Measurements from ENCODE around the gene ACIN1. TPM values are rescaled to one million over a fixed set of nuclear protein-coding genes. Genes with fewer than 3 reads are reported as not detected.
A peak's percentile ranks its signal among the peaks of the same experiment; 100 is the strongest.

ACIN1 gene, protein sequence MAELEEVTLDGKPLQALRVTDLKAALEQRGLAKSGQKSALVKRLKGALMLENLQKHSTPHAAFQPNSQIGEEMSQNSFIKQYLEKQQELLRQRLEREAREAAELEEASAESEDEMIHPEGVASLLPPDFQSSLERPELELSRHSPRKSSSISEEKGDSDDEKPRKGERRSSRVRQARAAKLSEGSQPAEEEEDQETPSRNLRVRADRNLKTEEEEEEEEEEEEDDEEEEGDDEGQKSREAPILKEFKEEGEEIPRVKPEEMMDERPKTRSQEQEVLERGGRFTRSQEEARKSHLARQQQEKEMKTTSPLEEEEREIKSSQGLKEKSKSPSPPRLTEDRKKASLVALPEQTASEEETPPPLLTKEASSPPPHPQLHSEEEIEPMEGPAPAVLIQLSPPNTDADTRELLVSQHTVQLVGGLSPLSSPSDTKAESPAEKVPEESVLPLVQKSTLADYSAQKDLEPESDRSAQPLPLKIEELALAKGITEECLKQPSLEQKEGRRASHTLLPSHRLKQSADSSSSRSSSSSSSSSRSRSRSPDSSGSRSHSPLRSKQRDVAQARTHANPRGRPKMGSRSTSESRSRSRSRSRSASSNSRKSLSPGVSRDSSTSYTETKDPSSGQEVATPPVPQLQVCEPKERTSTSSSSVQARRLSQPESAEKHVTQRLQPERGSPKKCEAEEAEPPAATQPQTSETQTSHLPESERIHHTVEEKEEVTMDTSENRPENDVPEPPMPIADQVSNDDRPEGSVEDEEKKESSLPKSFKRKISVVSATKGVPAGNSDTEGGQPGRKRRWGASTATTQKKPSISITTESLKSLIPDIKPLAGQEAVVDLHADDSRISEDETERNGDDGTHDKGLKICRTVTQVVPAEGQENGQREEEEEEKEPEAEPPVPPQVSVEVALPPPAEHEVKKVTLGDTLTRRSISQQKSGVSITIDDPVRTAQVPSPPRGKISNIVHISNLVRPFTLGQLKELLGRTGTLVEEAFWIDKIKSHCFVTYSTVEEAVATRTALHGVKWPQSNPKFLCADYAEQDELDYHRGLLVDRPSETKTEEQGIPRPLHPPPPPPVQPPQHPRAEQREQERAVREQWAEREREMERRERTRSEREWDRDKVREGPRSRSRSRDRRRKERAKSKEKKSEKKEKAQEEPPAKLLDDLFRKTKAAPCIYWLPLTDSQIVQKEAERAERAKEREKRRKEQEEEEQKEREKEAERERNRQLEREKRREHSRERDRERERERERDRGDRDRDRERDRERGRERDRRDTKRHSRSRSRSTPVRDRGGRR
- 100 to 1,000 TPM; 160 to 215 TPM for total RNA-seq

DNA sequence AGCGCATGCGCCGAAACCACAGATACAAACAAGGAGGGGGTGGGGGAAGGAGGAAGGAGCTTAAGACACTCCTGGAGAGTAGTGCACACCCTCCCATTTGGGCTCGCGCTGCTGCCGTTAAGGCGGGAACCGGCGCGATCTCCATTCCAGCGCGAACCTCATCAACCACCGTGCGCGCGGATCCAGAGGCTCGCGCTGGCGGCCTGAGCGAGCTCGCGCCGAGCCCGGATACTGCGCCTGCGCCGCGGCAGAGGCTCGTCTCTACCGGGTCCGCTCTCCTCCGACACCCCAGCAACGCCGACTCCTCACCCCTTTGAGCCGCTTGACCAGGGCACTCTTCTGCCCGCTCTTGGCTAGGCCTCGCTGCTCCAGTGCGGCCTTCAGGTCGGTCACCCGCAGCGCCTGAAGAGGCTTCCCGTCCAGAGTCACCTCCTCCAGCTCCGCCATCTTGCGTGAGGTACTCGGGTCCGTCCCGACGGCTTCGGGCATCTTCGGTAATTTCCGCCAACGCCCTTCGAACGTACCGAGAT lies at the start of gene ACIN1:
Gene ACIN1, minus strand, starts transcription at position 471 of the 530 bp plus-strand sequence. Its CDS starts 24 bp downstream, at position 447.
- POLR2A ChIA-PET = interaction anchor here (0.6 to 2.1 kb wide), 18 partner anchors 9 to 1825 kb away, joined by 3 to 27 read pairs (median 9); partner anchors contain the start of genes AJUBA, DAD1, HAUS4 and HOMEZ
- ATAC-seq = peak; percentile 34
- intact Hi-C loops (cut with DNase I, micrococcal nuclease) = loop anchor here (1.0 to 10.0 kb wide), 18 partner anchors 23 to 1830 kb away; partner anchors contain the start of genes HOMEZ (in 2 of the 2), PSMB5 (in 2 of the 2), DCAF11 (in 1 of the 2) and EMC9 (in 1 of the 2)

DNA sequence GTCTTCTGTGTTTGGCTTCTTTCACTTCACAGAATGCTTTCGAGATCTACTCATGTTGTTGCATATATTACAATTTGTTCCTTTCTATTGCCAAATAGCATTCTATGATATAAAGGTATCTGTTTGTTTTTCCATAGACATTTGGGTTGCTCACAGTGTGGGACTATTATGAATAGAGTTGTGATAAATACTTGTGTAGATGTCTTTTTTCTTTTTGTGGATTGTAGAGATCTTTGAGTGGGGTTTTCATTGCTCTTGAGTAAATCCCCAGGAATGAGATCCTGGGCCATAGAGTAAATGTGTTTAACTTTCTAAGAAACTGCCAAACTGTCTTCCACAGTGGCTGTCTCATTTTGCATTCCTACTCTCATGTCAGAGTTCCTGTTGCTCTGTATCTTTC lies 49.0 kb upstream of the ACIN1 start:
- H3K4me1 Mint-ChIP-seq = no peaks in the 10 kb centered on the region
- ChIA-PET POLR2A (no interaction called here), CTCF (interaction anchor here (1.2 to 3.1 kb wide), 3 partner anchors 24 to 67 kb away, joined by 3 to 15 read pairs (median 4); partner anchors contain the start of gene CEBPE)

More for the DNA sequence above, at the start of gene ACIN1:
- no peak within 1 kb of the TSS for H3K27ac Mint-ChIP-seq
- peaks cover 53% of the 10 kb centered on the region for H3K36me3 Mint-ChIP-seq (ENCODE audit: low read depth)
- no peaks in the 10 kb centered on the region for H3K27me3 Mint-ChIP-seq
- CTCF ChIA-PET = interaction anchor here (0.6 to 5.1 kb wide), 31 partner anchors 9 to 1000 kb away, joined by 3 to 58 read pairs (median 4); partner anchors contain the start of genes PRMT5, RBM23 and RNF212B
- H3K9me3 Mint-ChIP-seq (ENCODE audit: low read depth) = no peaks in the 10 kb centered on the region
- DNase-seq = peak; percentile 83
- H3K4me1 Mint-ChIP-seq = peaks cover 25% of the 10 kb centered on the region
- no peak within 1 kb of the TSS for H3K4me3 Mint-ChIP-seq

DNA sequence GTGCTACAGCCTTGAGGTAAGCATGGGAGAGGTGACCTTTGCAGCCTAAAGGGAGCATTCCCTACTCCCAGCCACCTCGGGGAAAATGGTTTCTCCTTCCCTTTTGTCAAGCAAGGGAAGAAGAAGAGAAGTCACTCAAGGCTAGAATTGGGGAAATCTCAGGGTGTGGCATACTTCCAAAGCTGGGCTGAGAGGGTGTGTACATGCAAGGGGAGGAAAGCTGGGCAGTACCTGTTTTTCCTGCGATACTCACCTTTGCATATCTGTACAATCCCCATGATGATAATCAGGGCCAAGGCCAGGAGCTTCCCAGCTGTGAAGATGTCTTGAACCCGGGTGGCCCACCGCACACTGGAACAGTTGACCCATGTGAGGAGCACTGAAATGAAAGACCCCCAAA lies 47.9 kb upstream of the ACIN1 start:
- intact Hi-C loops (cut with DNase I, micrococcal nuclease) = no loop called here
- no peaks in the 10 kb centered on the region for H3K9me3 Mint-ChIP-seq (ENCODE audit: low read depth)
- no peaks in the 10 kb centered on the region for H3K4me1 Mint-ChIP-seq
- no peak overlapping the region for H3K27ac Mint-ChIP-seq
- H3K4me3 Mint-ChIP-seq = no peak overlapping the region
- H3K27me3 Mint-ChIP-seq = peaks cover 7% of the 10 kb centered on the region
- ATAC-seq (no peak), DNase-seq (no peak)
- ChIA-PET CTCF (interaction anchor here (1.2 to 3.1 kb wide), 3 partner anchors 22 to 74 kb away, joined by 3 to 15 read pairs (median 4); partner anchors contain the start of gene CEBPE), POLR2A (no interaction called here)
- H3K36me3 Mint-ChIP-seq (ENCODE audit: low read depth) = no peaks in the 10 kb centered on the region

More for the DNA sequence above, 49.0 kb upstream of the ACIN1 start:
- DNase-seq = no peak
- Mint-ChIP-seq H3K27ac (no peak overlapping the region), H3K27me3 (peaks cover 7% of the 10 kb centered on the region), H3K9me3 (ENCODE audit: low read depth) (no peaks in the 10 kb centered on the region), H3K36me3 (ENCODE audit: low read depth) (no peaks in the 10 kb centered on the region), H3K4me3 (no peak overlapping the region)
- intact Hi-C loops (cut with DNase I, micrococcal nuclease) = no loop called here
- ATAC-seq = no peak

DNA sequence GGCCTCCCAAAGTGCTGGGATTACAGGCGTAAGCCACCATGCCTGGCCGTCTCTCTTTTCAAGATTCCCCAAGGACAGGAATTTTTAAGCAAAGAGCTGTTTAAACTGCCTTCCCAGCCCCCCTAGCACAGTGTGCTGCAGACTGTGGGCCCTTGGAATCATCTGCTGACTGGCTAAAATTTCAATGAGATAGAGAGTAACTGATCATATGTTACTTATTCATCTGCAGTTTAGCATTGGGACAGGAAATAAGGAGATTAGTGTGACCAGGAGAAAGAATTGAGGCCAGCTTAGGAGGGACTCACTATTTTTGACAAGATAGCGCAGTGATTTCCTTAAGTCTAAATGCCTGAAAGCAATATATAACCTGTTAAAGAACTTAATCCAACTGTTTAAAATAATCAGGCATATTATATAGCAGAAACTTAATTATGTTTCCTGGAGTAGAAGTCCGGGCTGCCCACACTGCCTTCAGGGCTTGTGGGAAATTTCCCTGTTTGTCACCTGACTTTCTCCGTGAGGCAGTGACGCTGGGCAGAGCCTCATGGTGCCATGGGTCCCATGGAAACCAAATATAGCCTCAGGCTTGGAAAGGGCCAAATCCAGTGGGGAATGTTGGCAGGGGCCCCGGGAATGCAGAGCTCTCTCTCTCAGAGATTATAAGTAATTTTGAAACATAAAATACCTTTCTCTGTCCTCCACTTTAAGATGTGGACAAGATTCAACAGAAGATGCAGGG lies 46.9 kb upstream of the ACIN1 start:
- ATAC-seq = no peak
- peaks cover 5% of the 10 kb centered on the region for H3K27me3 Mint-ChIP-seq
- POLR2A ChIA-PET = no interaction called here
- H3K4me1 Mint-ChIP-seq = no peaks in the 10 kb centered on the region
- CTCF ChIA-PET = interaction anchor here (1.4 to 3.1 kb wide), 2 partner anchors 22 to 73 kb away, joined by 3 to 15 read pairs; partner anchors contain the start of gene CEBPE
- intact Hi-C loops (cut with DNase I, micrococcal nuclease) = no loop called here
- no peaks in the 10 kb centered on the region for H3K9me3 Mint-ChIP-seq (ENCODE audit: low read depth)
- no peak overlapping the region for H3K4me3 Mint-ChIP-seq
- no peaks in the 10 kb centered on the region for H3K36me3 Mint-ChIP-seq (ENCODE audit: low read depth)
- H3K27ac Mint-ChIP-seq = no peak overlapping the region
- no peak for DNase-seq

DNA sequence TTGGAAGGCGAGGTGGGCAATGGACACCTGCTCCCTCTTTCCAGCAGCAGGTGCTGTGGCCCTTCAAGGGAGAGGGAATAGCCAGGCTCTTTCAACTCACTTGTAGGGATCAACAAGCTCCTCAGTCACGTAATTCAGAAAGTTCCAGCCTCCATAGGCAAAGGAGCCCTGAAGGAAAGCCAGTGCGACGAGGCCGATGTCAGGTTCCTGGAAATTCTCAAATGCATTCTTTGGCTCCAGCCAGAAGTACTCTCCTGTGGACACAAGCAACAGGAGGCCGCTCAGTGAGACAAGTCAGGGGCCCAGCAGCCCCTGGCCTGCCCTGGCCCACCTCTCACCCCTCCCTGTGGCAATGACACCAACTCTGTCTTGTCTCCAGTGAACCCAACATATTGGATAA lies 45.4 kb upstream of the ACIN1 start:
- DNase-seq (no peak), ATAC-seq (no peak)
- ChIA-PET CTCF (interaction anchor here (0.5 kb wide), 1 partner anchor 96 kb away, joined by 3 read pairs; no protein-coding TSS in a partner anchor), POLR2A (no interaction called here)
- H3K27ac Mint-ChIP-seq = no peak overlapping the region
- no peak overlapping the region for H3K4me3 Mint-ChIP-seq
- H3K9me3 Mint-ChIP-seq (ENCODE audit: low read depth) = no peaks in the 10 kb centered on the region
- intact Hi-C loops (cut with DNase I, micrococcal nuclease) = no loop called here
- H3K27me3 Mint-ChIP-seq = no peaks in the 10 kb centered on the region
- no peaks in the 10 kb centered on the region for H3K36me3 Mint-ChIP-seq (ENCODE audit: low read depth)
- no peaks in the 10 kb centered on the region for H3K4me1 Mint-ChIP-seq

DNA sequence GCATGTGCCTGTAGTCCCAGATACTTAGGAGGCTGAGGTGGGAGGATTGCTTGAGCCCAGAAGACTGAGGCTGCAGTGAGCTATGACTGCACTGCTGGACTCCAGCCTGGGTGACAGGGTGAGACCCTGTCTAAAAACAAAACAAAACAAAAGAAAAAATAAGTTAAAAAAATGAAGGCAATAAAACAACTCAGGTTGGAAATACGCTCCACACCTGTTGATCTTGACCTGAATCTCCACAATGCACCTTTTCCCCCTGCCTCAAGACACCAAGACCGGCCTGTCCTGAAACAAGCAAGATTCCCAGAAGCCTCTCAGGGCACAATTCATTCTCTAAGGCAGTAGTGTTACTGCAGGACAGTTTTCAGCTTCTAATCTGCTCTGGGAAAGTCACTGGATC lies 44.9 kb upstream of the ACIN1 start:
- POLR2A ChIA-PET = no interaction called here
- ATAC-seq (no peak), DNase-seq (no peak)
- H3K27ac Mint-ChIP-seq = no peak overlapping the region
- intact Hi-C loops (cut with DNase I, micrococcal nuclease) = no loop called here
- H3K27me3 Mint-ChIP-seq = no peaks in the 10 kb centered on the region
- H3K4me1 Mint-ChIP-seq = no peaks in the 10 kb centered on the region
- no peaks in the 10 kb centered on the region for H3K36me3 Mint-ChIP-seq (ENCODE audit: low read depth)
- H3K9me3 Mint-ChIP-seq (ENCODE audit: low read depth) = no peaks in the 10 kb centered on the region
- no peak overlapping the region for H3K4me3 Mint-ChIP-seq
- CTCF ChIA-PET = interaction anchor here (0.6 to 1.3 kb wide), 2 partner anchors 19 to 24 kb away, joined by 3 to 7 read pairs; no protein-coding TSS in a partner anchor

DNA sequence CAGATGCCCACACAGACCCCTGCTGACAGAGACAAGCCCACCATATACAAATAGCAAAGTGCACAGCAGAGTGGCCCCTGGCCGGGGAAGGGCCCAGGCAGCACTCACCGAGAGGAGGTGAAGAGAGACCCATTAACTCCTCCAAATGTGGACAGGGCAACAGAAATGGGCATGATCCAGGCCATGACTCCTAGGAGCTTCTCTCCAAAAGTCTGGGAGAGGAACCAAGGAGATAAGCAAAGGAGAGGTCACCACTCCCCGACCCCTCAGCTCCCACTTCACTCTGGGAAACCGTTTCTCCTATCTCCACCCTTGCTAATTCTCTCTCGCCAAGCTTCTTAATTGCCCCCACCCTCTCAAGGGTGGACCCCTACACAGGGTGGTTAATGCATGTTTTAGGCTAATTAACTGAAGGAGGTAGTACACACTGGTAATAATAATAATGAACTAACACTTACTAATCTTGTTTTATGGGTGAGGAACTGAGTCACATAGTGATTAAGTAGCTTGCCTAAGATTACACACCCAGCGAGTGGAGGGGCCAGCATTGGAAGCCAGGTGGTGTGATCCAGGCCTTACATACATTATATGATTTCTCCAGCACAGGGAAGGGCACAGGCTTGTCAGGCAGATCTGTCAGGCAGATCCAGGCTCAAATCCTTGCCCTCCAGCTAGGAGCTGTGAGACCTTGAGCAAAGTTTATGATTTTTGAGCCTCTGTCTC lies 43.0 kb upstream of the ACIN1 start:
- H3K36me3 Mint-ChIP-seq (ENCODE audit: low read depth) = no peaks in the 10 kb centered on the region
- ChIA-PET CTCF (interaction anchor here (0.9 to 1.4 kb wide), 4 partner anchors 9 to 17 kb away, joined by 3 to 4 read pairs (median 3); no protein-coding TSS in a partner anchor), POLR2A (no interaction called here)
- no peak for ATAC-seq
- intact Hi-C loops (cut with DNase I, micrococcal nuclease) = no loop called here
- no peak overlapping the region for H3K27ac Mint-ChIP-seq
- H3K4me1 Mint-ChIP-seq = no peaks in the 10 kb centered on the region
- H3K4me3 Mint-ChIP-seq = no peak overlapping the region
- no peak for DNase-seq
- no peaks in the 10 kb centered on the region for H3K27me3 Mint-ChIP-seq
- no peaks in the 10 kb centered on the region for H3K9me3 Mint-ChIP-seq (ENCODE audit: low read depth)

DNA sequence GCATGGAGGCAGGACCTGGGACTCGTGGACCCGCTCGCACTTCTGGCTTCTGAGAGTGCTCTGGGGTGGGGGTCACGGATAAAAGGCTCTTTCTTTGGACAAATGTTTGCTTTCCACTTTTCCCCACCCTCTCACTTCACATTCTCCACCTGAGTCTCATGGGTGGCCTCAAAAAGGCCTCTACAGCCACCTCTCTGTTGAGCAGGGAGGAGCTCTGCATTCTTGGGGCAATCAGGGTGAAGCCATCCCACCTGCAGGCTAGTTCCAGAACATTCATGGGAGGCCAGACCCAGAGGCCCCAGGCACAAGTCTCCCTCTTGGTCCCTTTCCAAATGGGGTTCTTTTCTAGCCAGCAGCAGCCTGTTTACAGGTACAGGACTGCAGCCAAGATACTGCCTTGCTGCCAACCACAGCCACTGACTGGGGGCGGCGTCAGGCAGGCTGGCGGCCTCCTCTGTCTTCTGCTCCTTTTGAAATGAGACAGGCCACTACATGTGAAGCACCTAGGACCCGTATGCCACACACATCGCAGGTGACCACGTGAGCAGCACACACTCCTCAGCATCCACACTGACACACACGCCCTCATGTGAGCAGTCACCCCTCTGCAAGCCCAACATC lies 42.4 kb upstream of the ACIN1 start:
- intact Hi-C loops (cut with DNase I, micrococcal nuclease) = no loop called here
- no peaks in the 10 kb centered on the region for H3K27me3 Mint-ChIP-seq
- H3K9me3 Mint-ChIP-seq (ENCODE audit: low read depth) = no peaks in the 10 kb centered on the region
- no peaks in the 10 kb centered on the region for H3K36me3 Mint-ChIP-seq (ENCODE audit: low read depth)
- ATAC-seq = no peak
- no peak overlapping the region for H3K27ac Mint-ChIP-seq
- no peak overlapping the region for H3K4me3 Mint-ChIP-seq
- ChIA-PET POLR2A (no interaction called here), CTCF (interaction anchor here (0.9 to 1.4 kb wide), 2 partner anchors 8 to 17 kb away, joined by 3 read pairs; no protein-coding TSS in a partner anchor)
- H3K4me1 Mint-ChIP-seq = no peaks in the 10 kb centered on the region
- DNase-seq = no peak

DNA sequence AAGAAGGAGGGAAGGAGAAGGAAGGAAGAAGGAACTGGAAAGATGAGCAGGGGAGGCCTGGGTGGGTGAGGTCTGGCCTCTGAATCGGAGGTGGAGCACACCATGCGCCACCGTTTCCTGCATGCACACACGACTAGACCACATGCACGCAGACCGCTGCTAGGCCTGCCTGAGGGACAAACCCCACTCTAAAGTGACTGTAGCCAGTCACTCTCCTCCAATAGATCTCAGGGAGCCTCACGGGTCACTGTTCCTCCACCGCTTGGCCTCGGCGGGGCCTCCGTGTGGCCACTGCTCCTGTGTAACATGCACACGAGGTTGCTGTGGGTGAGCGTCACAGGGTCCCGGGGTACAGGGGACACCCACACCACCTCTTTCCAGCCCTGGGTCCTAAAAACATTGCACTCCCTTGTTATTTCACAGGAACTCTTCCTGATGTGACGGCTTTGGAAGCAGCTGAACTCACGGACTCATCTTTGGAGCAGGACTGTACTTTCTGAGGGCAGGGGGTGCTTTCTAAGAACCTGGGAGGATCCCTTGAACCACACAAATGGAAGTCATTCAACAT lies 41.7 kb upstream of the ACIN1 start:
- DNase-seq = no peak
- ChIA-PET POLR2A (no interaction called here), CTCF (interaction anchor here (1.1 kb wide), 1 partner anchor 50 kb away, joined by 3 read pairs; no protein-coding TSS in a partner anchor)
- ATAC-seq = no peak
- Mint-ChIP-seq H3K27ac (no peak overlapping the region), H3K4me1 (no peaks in the 10 kb centered on the region), H3K36me3 (ENCODE audit: low read depth) (no peaks in the 10 kb centered on the region), H3K27me3 (no peaks in the 10 kb centered on the region), H3K4me3 (no peak overlapping the region), H3K9me3 (ENCODE audit: low read depth) (no peaks in the 10 kb centered on the region)
- intact Hi-C loops (cut with DNase I, micrococcal nuclease) = no loop called here

All from activated CD4-positive, alpha-beta T cell treated with anti-CD3 and anti-CD28 coated beads for 36 hours (primary cell).